A549 (cell line): ENCODE data around the gene NFATC4.

Source experiments
- CBX8 ChIP-seq: fragments of 200-600 bp; sonication (generic); IDR thresholded peaks from 2 replicates; pipeline ENCODE4 v1.6.1; 2016
- EHMT2 ChIP-seq: fragments of 200-600 bp; sonication (generic); IDR thresholded peaks from 2 replicates; pipeline ENCODE4 v1.6.1; 2016; ENCODE audit warnings: antibody characterized with exemption, low read depth, mild to moderate bottlenecking, moderate library complexity
- EP300 ChIP-seq, 2 experiments: fragments of >200 bp; sonication (Bioruptor Twin); formaldehyde crosslinking; IDR thresholded peaks; 2 replicates in 1 of 2; 3 replicates in 1 of 2; pipeline ENCODE4 v1.6.1; 2016 to 2017
- JUN ChIP-seq, 2 experiments: fragments of >200 bp; sonication (Bioruptor Twin); formaldehyde crosslinking; IDR thresholded peaks; 2 replicates in 1 of 2; 3 replicates in 1 of 2; pipeline ENCODE4 v1.6.1; 2016 to 2017
- POLR2A ChIP-seq: IDR thresholded peaks from 2 replicates; pipeline ENCODE4 v1.6.1; 2012; ENCODE audit warnings: mild to moderate bottlenecking, low read length
- RNF2 ChIP-seq: fragments of 200-600 bp; sonication (generic); IDR thresholded peaks from 2 replicates; pipeline ENCODE4 v1.6.1; 2016; ENCODE audit warnings: low read depth, mild to moderate bottlenecking, antibody characterized with exemption, moderate library complexity, borderline replicate concordance
- TF ChIP-seq, protein P1 (sequence below): fragments of >200 bp; sonication (Bioruptor Twin); formaldehyde crosslinking; IDR thresholded peaks from 3 replicates; pipeline ENCODE4 v1.5.1; 2016
- TF ChIP-seq, protein P2 (sequence below): IDR thresholded peaks from 2 replicates; pipeline ENCODE4 v1.6.1; 2012

DNA sequence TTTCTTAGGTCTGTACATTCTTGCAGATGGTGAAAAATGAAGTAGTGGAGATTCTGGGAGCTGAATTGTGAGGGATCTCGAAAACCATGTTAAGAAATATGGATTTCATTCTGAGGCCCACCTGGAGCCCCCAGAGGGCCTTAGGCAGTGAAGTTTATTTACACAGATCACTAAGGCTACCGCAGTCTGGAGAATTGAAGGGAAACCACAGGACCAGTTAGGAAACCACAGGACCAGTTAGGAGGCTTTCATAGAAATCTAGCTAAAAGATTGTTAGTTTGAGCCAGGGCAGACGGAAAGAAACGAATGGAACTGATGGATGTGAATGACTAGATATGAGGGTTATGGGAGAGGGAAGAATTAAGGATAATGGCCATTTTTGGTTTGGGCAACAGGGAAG is 54.3 kb downstream of the NFATC4 start:
- TF ChIP-seq, protein P1, sequence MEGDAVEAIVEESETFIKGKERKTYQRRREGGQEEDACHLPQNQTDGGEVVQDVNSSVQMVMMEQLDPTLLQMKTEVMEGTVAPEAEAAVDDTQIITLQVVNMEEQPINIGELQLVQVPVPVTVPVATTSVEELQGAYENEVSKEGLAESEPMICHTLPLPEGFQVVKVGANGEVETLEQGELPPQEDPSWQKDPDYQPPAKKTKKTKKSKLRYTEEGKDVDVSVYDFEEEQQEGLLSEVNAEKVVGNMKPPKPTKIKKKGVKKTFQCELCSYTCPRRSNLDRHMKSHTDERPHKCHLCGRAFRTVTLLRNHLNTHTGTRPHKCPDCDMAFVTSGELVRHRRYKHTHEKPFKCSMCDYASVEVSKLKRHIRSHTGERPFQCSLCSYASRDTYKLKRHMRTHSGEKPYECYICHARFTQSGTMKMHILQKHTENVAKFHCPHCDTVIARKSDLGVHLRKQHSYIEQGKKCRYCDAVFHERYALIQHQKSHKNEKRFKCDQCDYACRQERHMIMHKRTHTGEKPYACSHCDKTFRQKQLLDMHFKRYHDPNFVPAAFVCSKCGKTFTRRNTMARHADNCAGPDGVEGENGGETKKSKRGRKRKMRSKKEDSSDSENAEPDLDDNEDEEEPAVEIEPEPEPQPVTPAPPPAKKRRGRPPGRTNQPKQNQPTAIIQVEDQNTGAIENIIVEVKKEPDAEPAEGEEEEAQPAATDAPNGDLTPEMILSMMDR: no peak
- TF ChIP-seq EHMT2: no peak
- TF ChIP-seq JUN (IDR thresholded peaks at IDR 0.05): no peak
- no peak for TF ChIP-seq EP300 (IDR thresholded peaks at IDR 0.05)
- no peak for TF ChIP-seq POLR2A
- TF ChIP-seq, protein P2, sequence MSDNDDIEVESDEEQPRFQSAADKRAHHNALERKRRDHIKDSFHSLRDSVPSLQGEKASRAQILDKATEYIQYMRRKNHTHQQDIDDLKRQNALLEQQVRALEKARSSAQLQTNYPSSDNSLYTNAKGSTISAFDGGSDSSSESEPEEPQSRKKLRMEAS: no peak
- TF ChIP-seq RNF2: no peak
- TF ChIP-seq CBX8: no peak
